HEK293 (cell line): ENCODE measurements around the gene LBX1.

Experiments
- GLI4 ChIP-seq: fragments of 450-650 bp; formaldehyde crosslinking; IDR thresholded peaks from 2 replicates; pipeline ENCODE4 v1.5.1; 2016; ENCODE audit warnings: missing biosample characterization, missing genetic modification characterization
- GLIS2 ChIP-seq: fragments of 450-650 bp; formaldehyde crosslinking; IDR thresholded peaks from 2 replicates; pipeline ENCODE4 v1.5.1; 2016; ENCODE audit warnings: missing biosample characterization, missing genetic modification characterization
- OSR2 ChIP-seq: fragments of 450-650 bp; formaldehyde crosslinking; IDR thresholded peaks from 2 replicates; pipeline ENCODE4 v1.5.1; 2016; ENCODE audit warnings: missing biosample characterization, missing genetic modification characterization
- REPIN1 ChIP-seq: fragments of 450-650 bp; formaldehyde crosslinking; IDR thresholded peaks from 2 replicates; pipeline ENCODE4 v1.5.1; 2017; ENCODE audit warnings: missing biosample characterization, missing genetic modification characterization, low read depth
- SCRT2 ChIP-seq: fragments of 450-650 bp; formaldehyde crosslinking; IDR thresholded peaks from 2 replicates; pipeline ENCODE4 v1.5.1; 2016; ENCODE audit warnings: missing biosample characterization, missing genetic modification characterization
- SETDB1 ChIP-seq: IDR thresholded peaks from one replicate; pipeline ENCODE4 v1.6.1; 2017; ENCODE audit warnings: mild to moderate bottlenecking, low read length, moderate library complexity, mixed read lengths; ENCODE audit not compliant: insufficient read length
- ZBTB1 ChIP-seq: fragments of 450-650 bp; formaldehyde crosslinking; IDR thresholded peaks from 2 replicates; pipeline ENCODE4 v1.5.1; 2016; ENCODE audit warnings: missing biosample characterization, missing genetic modification characterization
- ZBTB48 ChIP-seq: fragments of 450-650 bp; formaldehyde crosslinking; IDR thresholded peaks from 2 replicates; pipeline ENCODE4 v1.5.1; 2016; ENCODE audit warnings: missing biosample characterization, missing genetic modification characterization
- ZBTB8A ChIP-seq: fragments of 450-650 bp; formaldehyde crosslinking; IDR thresholded peaks from 2 replicates; pipeline ENCODE4 v1.5.1; 2016; ENCODE audit warnings: missing biosample characterization, missing genetic modification characterization
- ZEB2 ChIP-seq: fragments of 450-650 bp; formaldehyde crosslinking; IDR thresholded peaks from 2 replicates; pipeline ENCODE4 v1.5.1; 2016; ENCODE audit warnings: missing biosample characterization, missing genetic modification characterization
- ZNF138 ChIP-seq: fragments of 450-650 bp; formaldehyde crosslinking; IDR thresholded peaks from 2 replicates; pipeline ENCODE4 v1.5.1; 2016; ENCODE audit warnings: missing biosample characterization, missing genetic modification characterization, borderline replicate concordance
- ZNF211 ChIP-seq: fragments of 450-650 bp; formaldehyde crosslinking; IDR thresholded peaks from 2 replicates; pipeline ENCODE4 v1.5.1; 2016; ENCODE audit warnings: low read depth, missing biosample characterization, missing genetic modification characterization
- ZNF24 ChIP-seq: fragments of 450-650 bp; formaldehyde crosslinking; IDR thresholded peaks from 2 replicates; pipeline ENCODE4 v1.5.1; 2016; ENCODE audit warnings: missing biosample characterization, missing genetic modification characterization
- ZNF394 ChIP-seq: fragments of 450-650 bp; formaldehyde crosslinking; IDR thresholded peaks from 2 replicates; pipeline ENCODE4 v1.5.1; 2016; ENCODE audit warnings: missing biosample characterization, missing genetic modification characterization, mild to moderate bottlenecking, moderate library complexity, borderline replicate concordance
- ZNF426 ChIP-seq: fragments of 450-650 bp; formaldehyde crosslinking; IDR thresholded peaks from 2 replicates; pipeline ENCODE4 v1.5.1; 2017; ENCODE audit warnings: missing biosample characterization, missing genetic modification characterization, mild to moderate bottlenecking, inconsistent platforms, moderate library complexity
- ZNF707 ChIP-seq: fragments of 450-650 bp; formaldehyde crosslinking; IDR thresholded peaks from 2 replicates; pipeline ENCODE4 v1.5.1; 2016; ENCODE audit warnings: missing biosample characterization, missing genetic modification characterization
- ZNF747 ChIP-seq: fragments of 450-650 bp; formaldehyde crosslinking; IDR thresholded peaks from 2 replicates; pipeline ENCODE4 v1.5.1; 2016; ENCODE audit warnings: missing biosample characterization, missing genetic modification characterization
- ZNF768 ChIP-seq: fragments of 450-650 bp; formaldehyde crosslinking; IDR thresholded peaks from 2 replicates; pipeline ENCODE4 v1.5.1; 2018; ENCODE audit warnings: missing biosample characterization, mild to moderate bottlenecking, missing genetic modification characterization
- TF ChIP-seq, protein P1 (sequence below): fragments of 450-650 bp; formaldehyde crosslinking; IDR thresholded peaks from 2 replicates; pipeline ENCODE4 v1.5.1; 2016; ENCODE audit warnings: missing biosample characterization, missing genetic modification characterization
- TF ChIP-seq, protein P2 (sequence below): fragments of 450-650 bp; formaldehyde crosslinking; IDR thresholded peaks from 2 replicates; pipeline ENCODE4 v1.5.1; 2017; ENCODE audit warnings: missing biosample characterization, missing genetic modification characterization
- TF ChIP-seq, protein P3 (sequence below): fragments of 450-650 bp; formaldehyde crosslinking; IDR thresholded peaks from 2 replicates; pipeline ENCODE4 v1.5.1; 2016; ENCODE audit warnings: missing biosample characterization, missing genetic modification characterization, low read depth
- TF ChIP-seq, protein P4 (sequence below): fragments of 450-650 bp; formaldehyde crosslinking; IDR thresholded peaks from 2 replicates; pipeline ENCODE4 v1.5.1; 2016; ENCODE audit warnings: missing biosample characterization, missing genetic modification characterization
- TF ChIP-seq, protein P5 (sequence below): fragments of 450-650 bp; formaldehyde crosslinking; IDR thresholded peaks from 2 replicates; pipeline ENCODE4 v1.5.0; 2017; ENCODE audit warnings: missing biosample characterization, missing genetic modification characterization, borderline replicate concordance
- TF ChIP-seq, protein P6 (sequence below): fragments of 450-650 bp; formaldehyde crosslinking; IDR thresholded peaks from 2 replicates; pipeline ENCODE4 v1.5.1; 2016; ENCODE audit warnings: missing biosample characterization, missing genetic modification characterization

LBX1 gene

DNA sequence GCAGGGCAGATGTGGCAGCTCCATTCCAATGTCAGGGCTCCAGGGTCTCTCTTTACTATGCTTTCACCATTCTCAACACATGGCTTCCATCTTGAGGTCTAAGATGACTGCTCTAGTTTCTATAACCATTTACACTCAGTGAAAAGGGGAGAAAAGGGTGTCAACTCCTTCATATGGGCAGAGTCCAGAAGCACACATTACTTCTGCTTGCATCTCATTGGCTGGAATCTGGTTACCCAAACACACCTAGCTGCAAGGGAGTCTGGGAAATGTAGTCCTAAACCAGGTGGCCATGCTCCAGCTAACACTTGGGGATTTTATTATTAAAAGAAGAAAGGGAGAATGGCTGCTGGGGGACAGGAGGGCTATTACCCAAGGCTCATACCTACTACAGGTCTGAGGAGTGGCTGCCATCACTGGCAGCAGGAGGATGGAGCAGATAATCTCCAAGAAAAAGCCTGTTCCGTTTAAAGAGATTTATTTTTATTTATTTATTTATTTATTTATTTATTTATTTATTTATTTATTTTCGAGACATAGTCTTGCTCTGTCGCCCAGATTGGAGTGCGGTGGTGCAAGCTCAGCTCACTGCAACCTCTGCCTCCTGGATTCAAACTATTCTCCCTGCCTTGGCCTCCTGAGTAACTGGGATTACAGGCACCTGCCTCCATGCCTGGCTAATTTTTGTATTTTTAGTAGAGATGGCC is 29.1 kb upstream of the LBX1 start (continued):
- TF ChIP-seq ZNF24 (no peak), ZNF211 (no peak), REPIN1 (tag by site-specific recombination) (no peak), ZNF707 (tag by site-specific recombination) (no peak), SETDB1 (peak; percentile 35), ZBTB1 (tag by site-specific recombination) (no peak), ZNF747 (tag by site-specific recombination) (no peak), ZEB2 (tag by site-specific recombination) (no peak), ZNF426 (tag by site-specific recombination) (peak; percentile 88), OSR2 (tag by site-specific recombination) (0 out of 2 replicates have a peak, but pooled peaks have one; percentile 5), ZNF768 (tag by site-specific recombination) (no peak), GLIS2 (tag by site-specific recombination) (no peak), GLI4 (tag by site-specific recombination) (no peak), SCRT2 (no peak), ZNF394 (tag by site-specific recombination) (peak; percentile 96), ZNF138 (tag by site-specific recombination) (0 out of 2 replicates have a peak, but pooled peaks have one; percentile 22), ZBTB48 (tag by site-specific recombination) (no peak), ZBTB8A (peak; percentile 73)
- TF ChIP-seq, protein P1, sequence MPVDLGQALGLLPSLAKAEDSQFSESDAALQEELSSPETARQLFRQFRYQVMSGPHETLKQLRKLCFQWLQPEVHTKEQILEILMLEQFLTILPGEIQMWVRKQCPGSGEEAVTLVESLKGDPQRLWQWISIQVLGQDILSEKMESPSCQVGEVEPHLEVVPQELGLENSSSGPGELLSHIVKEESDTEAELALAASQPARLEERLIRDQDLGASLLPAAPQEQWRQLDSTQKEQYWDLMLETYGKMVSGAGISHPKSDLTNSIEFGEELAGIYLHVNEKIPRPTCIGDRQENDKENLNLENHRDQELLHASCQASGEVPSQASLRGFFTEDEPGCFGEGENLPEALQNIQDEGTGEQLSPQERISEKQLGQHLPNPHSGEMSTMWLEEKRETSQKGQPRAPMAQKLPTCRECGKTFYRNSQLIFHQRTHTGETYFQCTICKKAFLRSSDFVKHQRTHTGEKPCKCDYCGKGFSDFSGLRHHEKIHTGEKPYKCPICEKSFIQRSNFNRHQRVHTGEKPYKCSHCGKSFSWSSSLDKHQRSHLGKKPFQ (tag by site-specific recombination), result no peak
- TF ChIP-seq, protein P2, sequence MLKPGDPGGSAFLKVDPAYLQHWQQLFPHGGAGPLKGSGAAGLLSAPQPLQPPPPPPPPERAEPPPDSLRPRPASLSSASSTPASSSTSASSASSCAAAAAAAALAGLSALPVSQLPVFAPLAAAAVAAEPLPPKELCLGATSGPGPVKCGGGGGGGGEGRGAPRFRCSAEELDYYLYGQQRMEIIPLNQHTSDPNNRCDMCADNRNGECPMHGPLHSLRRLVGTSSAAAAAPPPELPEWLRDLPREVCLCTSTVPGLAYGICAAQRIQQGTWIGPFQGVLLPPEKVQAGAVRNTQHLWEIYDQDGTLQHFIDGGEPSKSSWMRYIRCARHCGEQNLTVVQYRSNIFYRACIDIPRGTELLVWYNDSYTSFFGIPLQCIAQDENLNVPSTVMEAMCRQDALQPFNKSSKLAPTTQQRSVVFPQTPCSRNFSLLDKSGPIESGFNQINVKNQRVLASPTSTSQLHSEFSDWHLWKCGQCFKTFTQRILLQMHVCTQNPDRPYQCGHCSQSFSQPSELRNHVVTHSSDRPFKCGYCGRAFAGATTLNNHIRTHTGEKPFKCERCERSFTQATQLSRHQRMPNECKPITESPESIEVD (tag by site-specific recombination), result no peak
- TF ChIP-seq, protein P3, sequence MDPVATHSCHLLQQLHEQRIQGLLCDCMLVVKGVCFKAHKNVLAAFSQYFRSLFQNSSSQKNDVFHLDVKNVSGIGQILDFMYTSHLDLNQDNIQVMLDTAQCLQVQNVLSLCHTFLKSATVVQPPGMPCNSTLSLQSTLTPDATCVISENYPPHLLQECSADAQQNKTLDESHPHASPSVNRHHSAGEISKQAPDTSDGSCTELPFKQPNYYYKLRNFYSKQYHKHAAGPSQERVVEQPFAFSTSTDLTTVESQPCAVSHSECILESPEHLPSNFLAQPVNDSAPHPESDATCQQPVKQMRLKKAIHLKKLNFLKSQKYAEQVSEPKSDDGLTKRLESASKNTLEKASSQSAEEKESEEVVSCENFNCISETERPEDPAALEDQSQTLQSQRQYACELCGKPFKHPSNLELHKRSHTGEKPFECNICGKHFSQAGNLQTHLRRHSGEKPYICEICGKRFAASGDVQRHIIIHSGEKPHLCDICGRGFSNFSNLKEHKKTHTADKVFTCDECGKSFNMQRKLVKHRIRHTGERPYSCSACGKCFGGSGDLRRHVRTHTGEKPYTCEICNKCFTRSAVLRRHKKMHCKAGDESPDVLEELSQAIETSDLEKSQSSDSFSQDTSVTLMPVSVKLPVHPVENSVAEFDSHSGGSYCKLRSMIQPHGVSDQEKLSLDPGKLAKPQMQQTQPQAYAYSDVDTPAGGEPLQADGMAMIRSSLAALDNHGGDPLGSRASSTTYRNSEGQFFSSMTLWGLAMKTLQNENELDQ (tag by site-specific recombination), result no peak
- TF ChIP-seq, protein P4, sequence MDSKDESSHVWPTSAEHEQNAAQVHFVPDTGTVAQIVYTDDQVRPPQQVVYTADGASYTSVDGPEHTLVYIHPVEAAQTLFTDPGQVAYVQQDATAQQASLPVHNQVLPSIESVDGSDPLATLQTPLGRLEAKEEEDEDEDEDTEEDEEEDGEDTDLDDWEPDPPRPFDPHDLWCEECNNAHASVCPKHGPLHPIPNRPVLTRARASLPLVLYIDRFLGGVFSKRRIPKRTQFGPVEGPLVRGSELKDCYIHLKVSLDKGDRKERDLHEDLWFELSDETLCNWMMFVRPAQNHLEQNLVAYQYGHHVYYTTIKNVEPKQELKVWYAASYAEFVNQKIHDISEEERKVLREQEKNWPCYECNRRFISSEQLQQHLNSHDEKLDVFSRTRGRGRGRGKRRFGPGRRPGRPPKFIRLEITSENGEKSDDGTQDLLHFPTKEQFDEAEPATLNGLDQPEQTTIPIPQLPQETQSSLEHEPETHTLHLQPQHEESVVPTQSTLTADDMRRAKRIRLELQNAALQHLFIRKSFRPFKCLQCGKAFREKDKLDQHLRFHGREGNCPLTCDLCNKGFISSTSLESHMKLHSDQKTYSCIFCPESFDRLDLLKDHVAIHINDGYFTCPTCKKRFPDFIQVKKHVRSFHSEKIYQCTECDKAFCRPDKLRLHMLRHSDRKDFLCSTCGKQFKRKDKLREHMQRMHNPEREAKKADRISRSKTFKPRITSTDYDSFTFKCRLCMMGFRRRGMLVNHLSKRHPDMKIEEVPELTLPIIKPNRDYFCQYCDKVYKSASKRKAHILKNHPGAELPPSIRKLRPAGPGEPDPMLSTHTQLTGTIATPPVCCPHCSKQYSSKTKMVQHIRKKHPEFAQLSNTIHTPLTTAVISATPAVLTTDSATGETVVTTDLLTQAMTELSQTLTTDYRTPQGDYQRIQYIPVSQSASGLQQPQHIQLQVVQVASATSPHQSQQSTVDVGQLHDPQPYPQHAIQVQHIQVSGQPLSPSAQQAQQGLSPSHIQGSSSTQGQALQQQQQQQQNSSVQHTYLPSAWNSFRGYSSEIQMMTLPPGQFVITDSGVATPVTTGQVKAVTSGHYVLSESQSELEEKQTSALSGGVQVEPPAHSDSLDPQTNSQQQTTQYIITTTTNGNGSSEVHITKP, result no peak
- TF ChIP-seq, protein P5, sequence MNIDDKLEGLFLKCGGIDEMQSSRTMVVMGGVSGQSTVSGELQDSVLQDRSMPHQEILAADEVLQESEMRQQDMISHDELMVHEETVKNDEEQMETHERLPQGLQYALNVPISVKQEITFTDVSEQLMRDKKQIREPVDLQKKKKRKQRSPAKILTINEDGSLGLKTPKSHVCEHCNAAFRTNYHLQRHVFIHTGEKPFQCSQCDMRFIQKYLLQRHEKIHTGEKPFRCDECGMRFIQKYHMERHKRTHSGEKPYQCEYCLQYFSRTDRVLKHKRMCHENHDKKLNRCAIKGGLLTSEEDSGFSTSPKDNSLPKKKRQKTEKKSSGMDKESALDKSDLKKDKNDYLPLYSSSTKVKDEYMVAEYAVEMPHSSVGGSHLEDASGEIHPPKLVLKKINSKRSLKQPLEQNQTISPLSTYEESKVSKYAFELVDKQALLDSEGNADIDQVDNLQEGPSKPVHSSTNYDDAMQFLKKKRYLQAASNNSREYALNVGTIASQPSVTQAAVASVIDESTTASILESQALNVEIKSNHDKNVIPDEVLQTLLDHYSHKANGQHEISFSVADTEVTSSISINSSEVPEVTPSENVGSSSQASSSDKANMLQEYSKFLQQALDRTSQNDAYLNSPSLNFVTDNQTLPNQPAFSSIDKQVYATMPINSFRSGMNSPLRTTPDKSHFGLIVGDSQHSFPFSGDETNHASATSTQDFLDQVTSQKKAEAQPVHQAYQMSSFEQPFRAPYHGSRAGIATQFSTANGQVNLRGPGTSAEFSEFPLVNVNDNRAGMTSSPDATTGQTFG, result no peak
- TF ChIP-seq, protein P6, sequence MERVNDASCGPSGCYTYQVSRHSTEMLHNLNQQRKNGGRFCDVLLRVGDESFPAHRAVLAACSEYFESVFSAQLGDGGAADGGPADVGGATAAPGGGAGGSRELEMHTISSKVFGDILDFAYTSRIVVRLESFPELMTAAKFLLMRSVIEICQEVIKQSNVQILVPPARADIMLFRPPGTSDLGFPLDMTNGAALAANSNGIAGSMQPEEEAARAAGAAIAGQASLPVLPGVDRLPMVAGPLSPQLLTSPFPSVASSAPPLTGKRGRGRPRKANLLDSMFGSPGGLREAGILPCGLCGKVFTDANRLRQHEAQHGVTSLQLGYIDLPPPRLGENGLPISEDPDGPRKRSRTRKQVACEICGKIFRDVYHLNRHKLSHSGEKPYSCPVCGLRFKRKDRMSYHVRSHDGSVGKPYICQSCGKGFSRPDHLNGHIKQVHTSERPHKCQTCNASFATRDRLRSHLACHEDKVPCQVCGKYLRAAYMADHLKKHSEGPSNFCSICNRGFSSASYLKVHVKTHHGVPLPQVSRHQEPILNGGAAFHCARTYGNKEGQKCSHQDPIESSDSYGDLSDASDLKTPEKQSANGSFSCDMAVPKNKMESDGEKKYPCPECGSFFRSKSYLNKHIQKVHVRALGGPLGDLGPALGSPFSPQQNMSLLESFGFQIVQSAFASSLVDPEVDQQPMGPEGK, result no peak
